Stimulated activated CD4-positive, alpha-beta T cell treated with anti-CD3 and anti-CD28 coated beads, Interleukin-12 subunit alpha, Interleukin-12 subunit beta, amount 100 ng/mL, for 48 hours (primary cell): ENCODE measurements around the gene GSG1L.

Experiments used
- DNase-seq, 3 donors: peaks; one replicate each; pipeline ENCODE4 v3.0.0-alpha.2; 2020; ENCODE audit warnings: low read depth in 2 of 3, low spot score in 1 of 3

Gene GSG1L

GRCh38 chr16:27778926-27779570 is 284.5 kb downstream of the GSG1L start:
- DNase-seq = no peak

- DNase-seq = no peak
These were observed 285.2 kb downstream of the GSG1L start for GRCh38 chr16:27778171-27778925.

- no peak for DNase-seq
These were observed 286.0 kb downstream of the GSG1L start for GRCh38 chr16:27777527-27777926.

- no peak for DNase-seq
These were observed 286.8 kb downstream of the GSG1L start for GRCh38 chr16:27776556-27777225.

- no peak for DNase-seq
These were observed 288.3 kb downstream of the GSG1L start for GRCh38 chr16:27775254-27775653.

GRCh38 chr16:27774779-27775178 is 288.7 kb downstream of the GSG1L start:
- no peak for DNase-seq

GRCh38 chr16:27773344-27773743 is 290.2 kb downstream of the GSG1L start:
- no peak for DNase-seq

GRCh38 chr16:27772093-27772825 is 291.3 kb downstream of the GSG1L start:
- no peak for DNase-seq

GRCh38 chr16:27771201-27771910 is 292.2 kb downstream of the GSG1L start:
- DNase-seq = no peak

- DNase-seq = no peak
These were observed 293.0 kb downstream of the GSG1L start for GRCh38 chr16:27770271-27771196.

- no peak for DNase-seq
These were observed 293.8 kb downstream of the GSG1L start for GRCh38 chr16:27769561-27770255.

- no peak for DNase-seq
These were observed 294.8 kb downstream of the GSG1L start for GRCh38 chr16:27768651-27769272.

GRCh38 chr16:27767971-27768591 is 295.4 kb downstream of the GSG1L start:
- DNase-seq = no peak

- no peak for DNase-seq
These were observed 296.4 kb downstream of the GSG1L start for GRCh38 chr16:27767081-27767480.

- DNase-seq = no peak
These were observed 297.1 kb downstream of the GSG1L start for GRCh38 chr16:27766236-27766925.

- no peak for DNase-seq
These were observed 298.4 kb downstream of the GSG1L start for GRCh38 chr16:27764869-27765675.

- DNase-seq = no peak
These were observed 299.1 kb downstream of the GSG1L start for GRCh38 chr16:27764427-27764826.
